Naive thymus-derived CD4-positive, alpha-beta T cell (primary cell): ENCODE measurements around the gene MPPED2. TPM values are rescaled to one million over a fixed set of nuclear protein-coding genes. Genes with fewer than 3 reads are reported as not detected.

ENCODE experiments used
- ATAC-seq: fragments of 150-1000 bp; cut with Tn5 transposase; 2 replicates; pipeline ENCODE4 v1.10.0; 2021; ENCODE audit warnings: mild to moderate bottlenecking, moderate library complexity
- CTCF ChIA-PET: fragments of 350-600 bp; sonication (Branson Sonifier 250); formaldehyde crosslinking; loops from one replicate; lab custom pipeline; 2021; ENCODE audit warnings: antibody characterized with exemption; lab: Charles Lee
- POLR2A ChIA-PET: fragments of 350-600 bp; sonication (Branson Sonifier 250); formaldehyde crosslinking; loops from one replicate; lab custom pipeline; 2021; ENCODE audit warnings: antibody characterized with exemption, inconsistent platforms; lab: Charles Lee
- DNase-seq, 9 donors: peaks; one replicate each; pipeline versions ENCODE4 v3.0.0 to v3.0.0-alpha.2; 2020 to 2022; ENCODE audit warnings: mixed read lengths in 1 of 9
- H3K27ac ChIP-seq: one replicate; pipeline ENCODE4 v1.7.0; 2013; ENCODE audit warnings: mild to moderate bottlenecking, low read depth, low read length, moderate library complexity
- H3K27me3 ChIP-seq, 2 donors: one replicate each; pipeline ENCODE4 v1.7.0; 2013; ENCODE audit warnings: low read length in 2 of 2, mild to moderate bottlenecking in 2 of 2, moderate library complexity in 2 of 2; ENCODE audit not compliant: control insufficient read depth in 2 of 2, insufficient read depth in 2 of 2
- H3K36me3 ChIP-seq, 3 experiments: 1 replicate in 2 of 3; 2 replicates in 1 of 3; pipeline ENCODE4 v1.7.0; 2013; ENCODE audit warnings: low read length in 3 of 3, mild to moderate bottlenecking in 3 of 3, moderate library complexity in 1 of 3; ENCODE audit not compliant: insufficient read depth in 3 of 3, control insufficient read depth in 2 of 3
- H3K4me1 ChIP-seq, 2 donors: one replicate each; pipeline ENCODE4 v1.7.0; 2013; ENCODE audit warnings: low read length in 2 of 2, mild to moderate bottlenecking in 2 of 2, moderate library complexity in 1 of 2; ENCODE audit not compliant: control insufficient read depth in 2 of 2, insufficient read depth in 2 of 2
- H3K4me3 ChIP-seq: 2 replicates; pipeline ENCODE4 v1.7.0; 2013; ENCODE audit warnings: mild to moderate bottlenecking, low read length
- H3K9me3 ChIP-seq, 3 experiments: 1 replicate in 2 of 3; 2 replicates in 1 of 3; pipeline ENCODE4 v1.7.0; 2013; ENCODE audit warnings: low read length in 3 of 3; ENCODE audit not compliant: control insufficient read depth in 2 of 3
- H3K27ac Mint-ChIP-seq, 9 donors: one replicate each; pipeline ENCODE4 v1.8.0; 2020 to 2022; ENCODE audit warnings: mixed read lengths in 9 of 9, mild to moderate bottlenecking in 8 of 9, moderate library complexity in 5 of 9, inconsistent platforms in 2 of 9
- H3K27me3 Mint-ChIP-seq, 5 donors: one replicate each; pipeline ENCODE4 v1.8.0; 2021 to 2022; ENCODE audit warnings: mixed read lengths in 5 of 5, mild to moderate bottlenecking in 1 of 5
- H3K36me3 Mint-ChIP-seq, 5 donors: one replicate each; pipeline ENCODE4 v1.8.0; 2020 to 2022; ENCODE audit warnings: mixed read lengths in 5 of 5, mild to moderate bottlenecking in 3 of 5, inconsistent platforms in 1 of 5
- H3K4me1 Mint-ChIP-seq, 7 donors: one replicate each; pipeline ENCODE4 v1.8.0; 2020 to 2022; ENCODE audit warnings: mixed read lengths in 7 of 7, mild to moderate bottlenecking in 3 of 7, inconsistent platforms in 1 of 7
- H3K4me3 Mint-ChIP-seq, 10 donors: one replicate each; pipeline ENCODE4 v1.8.0; 2020 to 2022; ENCODE audit warnings: mild to moderate bottlenecking in 10 of 10, mixed read lengths in 10 of 10, moderate library complexity in 6 of 10, inconsistent platforms in 2 of 10
- H3K9me3 Mint-ChIP-seq, 11 donors: one replicate each; pipeline ENCODE4 v1.8.0; 2020 to 2022; ENCODE audit warnings: mixed read lengths in 11 of 11, mild to moderate bottlenecking in 4 of 11, inconsistent platforms in 1 of 11, moderate library complexity in 1 of 11
- intact Hi-C, 2 donors: fragments of 100-400 bp; cut with micrococcal nuclease; formaldehyde crosslinking; loops; one replicate each; pipeline ENCODE4 v1.15.1; 2023
- polyA plus RNA-seq, 2 donors: library from polyadenylated mRNA; unstranded; fragments of 300-500 nt; fragmentation: Illumina TruSeq; gene quantifications; one replicate each; pipeline ENCODE4 v1.2.3, GENCODE V29; 2021
- total RNA-seq, 6 experiments: library from RNA in 5 of 6; stranded (reverse) in 5 of 6; gene quantifications; 1 replicate in 5 of 6; 2 replicates in 1 of 6; pipeline ENCODE4 v1.2.3 and lab custom pipeline; 2021 to 2026

Gene MPPED2
- total and polyA plus RNA-seq, 7 experiments from 2014 or later, result 0.09 to 3.5 (median 1.3) TPM; not detected in 2

GRCh38 chr11:30434901-30435300 lies 151.3 kb downstream of the MPPED2 start:
- Histone ChIP-seq H3K4me3 (no peak overlapping the region), H3K4me1 (no peaks in the 10 kb centered on the region), H3K27ac (no peak overlapping the region), H3K36me3 (no peaks in the 10 kb centered on the region), H3K9me3 (no peaks in the 10 kb centered on the region), H3K27me3 (no peaks in the 10 kb centered on the region)
- Mint-ChIP-seq H3K36me3 (no peaks in the 10 kb centered on the region), H3K9me3 (peaks cover 0 to 5% (median 0%) of the 10 kb centered on the region in 11 donors), H3K27me3 (peaks cover 0 to 12% (median 3%) of the 10 kb centered on the region in 5 donors), H3K4me3 (no peak overlapping the region), H3K27ac (no peak overlapping the region), H3K4me1 (peaks cover 0 to 4% (median 0%) of the 10 kb centered on the region in 7 donors)
- ATAC-seq (no peak), DNase-seq (no peak)
- POLR2A ChIA-PET, result no interaction called here
- intact Hi-C loops, result no loop called here
- CTCF ChIA-PET, result no interaction called here

DNA sequence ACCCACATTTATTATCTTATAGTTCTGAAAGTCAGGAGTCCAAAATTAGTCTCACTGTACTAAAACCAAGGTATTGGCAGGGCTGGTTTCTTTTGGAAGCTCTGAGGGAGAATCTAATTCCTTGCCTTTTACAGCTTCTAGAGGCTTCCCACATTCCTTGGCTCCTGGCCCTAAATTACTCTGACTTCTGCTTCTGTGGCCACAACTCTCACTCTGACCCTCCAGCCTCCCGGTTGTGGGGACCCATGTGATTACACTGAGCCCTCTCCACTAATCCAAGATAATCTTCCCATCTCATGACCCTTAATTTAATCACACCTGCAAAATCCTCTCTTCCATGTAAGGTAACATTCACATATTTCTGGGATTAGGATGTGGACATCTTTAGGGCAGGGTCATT lies 152.3 kb downstream of the MPPED2 start:
- Histone ChIP-seq H3K9me3 (no peaks in the 10 kb centered on the region), H3K27me3 (no peaks in the 10 kb centered on the region), H3K27ac (no peak overlapping the region), H3K36me3 (no peaks in the 10 kb centered on the region), H3K4me1 (no peaks in the 10 kb centered on the region), H3K4me3 (no peak overlapping the region)
- Mint-ChIP-seq H3K27ac (no peak overlapping the region), H3K4me1 (peaks cover 0 to 4% (median 0%) of the 10 kb centered on the region in 7 donors), H3K36me3 (no peaks in the 10 kb centered on the region), H3K9me3 (peaks cover 0 to 3% (median 0%) of the 10 kb centered on the region in 11 donors), H3K4me3 (no peak overlapping the region), H3K27me3 (peaks cover 0 to 12% (median 5%) of the 10 kb centered on the region in 5 donors)
- POLR2A ChIA-PET, result no interaction called here
- no peak for ATAC-seq
- intact Hi-C loops, result no loop called here
- no peak for DNase-seq
- CTCF ChIA-PET, result no interaction called here

GRCh38 chr11:30432716-30433115 lies 153.4 kb downstream of the MPPED2 start:
- H3K4me3 Mint-ChIP-seq, result no peak overlapping the region
- peaks cover 0 to 3% (median 0%) of the 10 kb centered on the region in 11 donors for H3K9me3 Mint-ChIP-seq
- intact Hi-C loops, result no loop called here
- Histone ChIP-seq H3K27me3 (no peaks in the 10 kb centered on the region), H3K9me3 (no peaks in the 10 kb centered on the region), H3K27ac (no peak overlapping the region), H3K4me3 (no peak overlapping the region), H3K36me3 (no peaks in the 10 kb centered on the region), H3K4me1 (no peaks in the 10 kb centered on the region)
- ATAC-seq (no peak), DNase-seq (no peak)
- H3K27ac Mint-ChIP-seq, result no peak overlapping the region
- H3K27me3 Mint-ChIP-seq, result peaks cover 0 to 7% (median 5%) of the 10 kb centered on the region in 5 donors
- POLR2A ChIA-PET, result no interaction called here
- H3K36me3 Mint-ChIP-seq, result no peaks in the 10 kb centered on the region
- CTCF ChIA-PET, result no interaction called here
- H3K4me1 Mint-ChIP-seq, result peaks cover 0 to 4% (median 0%) of the 10 kb centered on the region in 7 donors

DNA sequence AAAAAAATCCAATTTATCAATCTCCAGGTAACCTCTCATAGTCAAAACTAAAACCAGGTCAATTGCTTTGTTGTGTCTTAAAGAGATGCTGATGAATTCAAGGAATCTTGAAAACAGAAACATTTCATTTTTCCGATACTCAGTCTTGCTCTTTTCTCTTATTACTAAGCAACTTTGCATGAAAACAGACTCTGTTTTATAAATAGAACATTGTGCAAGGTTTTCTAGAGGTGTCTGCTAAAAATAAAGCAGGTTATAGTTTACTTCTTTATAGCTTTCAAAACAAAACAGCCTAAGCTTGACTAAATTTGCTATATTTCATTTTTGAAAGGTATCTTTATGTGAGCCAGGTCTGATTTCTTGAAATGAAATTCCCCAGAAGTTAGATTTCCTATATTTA lies 154.0 kb downstream of the MPPED2 start:
- ChIA-PET POLR2A (no interaction called here), CTCF (no interaction called here)
- Histone ChIP-seq H3K9me3 (no peaks in the 10 kb centered on the region), H3K4me1 (no peaks in the 10 kb centered on the region), H3K4me3 (no peak overlapping the region), H3K27me3 (no peaks in the 10 kb centered on the region), H3K36me3 (no peaks in the 10 kb centered on the region), H3K27ac (no peak overlapping the region)
- ATAC-seq (no peak), DNase-seq (no peak)
- intact Hi-C loops, result no loop called here
- peaks cover 0 to 4% (median 0%) of the 10 kb centered on the region in 7 donors for H3K4me1 Mint-ChIP-seq
- no peak overlapping the region for H3K27ac Mint-ChIP-seq
- H3K9me3 Mint-ChIP-seq, result peaks cover 0 to 3% (median 0%) of the 10 kb centered on the region in 11 donors
- no peaks in the 10 kb centered on the region for H3K36me3 Mint-ChIP-seq
- peaks cover 0 to 5% (median 5%) of the 10 kb centered on the region in 5 donors for H3K27me3 Mint-ChIP-seq
- H3K4me3 Mint-ChIP-seq, result no peak overlapping the region

DNA sequence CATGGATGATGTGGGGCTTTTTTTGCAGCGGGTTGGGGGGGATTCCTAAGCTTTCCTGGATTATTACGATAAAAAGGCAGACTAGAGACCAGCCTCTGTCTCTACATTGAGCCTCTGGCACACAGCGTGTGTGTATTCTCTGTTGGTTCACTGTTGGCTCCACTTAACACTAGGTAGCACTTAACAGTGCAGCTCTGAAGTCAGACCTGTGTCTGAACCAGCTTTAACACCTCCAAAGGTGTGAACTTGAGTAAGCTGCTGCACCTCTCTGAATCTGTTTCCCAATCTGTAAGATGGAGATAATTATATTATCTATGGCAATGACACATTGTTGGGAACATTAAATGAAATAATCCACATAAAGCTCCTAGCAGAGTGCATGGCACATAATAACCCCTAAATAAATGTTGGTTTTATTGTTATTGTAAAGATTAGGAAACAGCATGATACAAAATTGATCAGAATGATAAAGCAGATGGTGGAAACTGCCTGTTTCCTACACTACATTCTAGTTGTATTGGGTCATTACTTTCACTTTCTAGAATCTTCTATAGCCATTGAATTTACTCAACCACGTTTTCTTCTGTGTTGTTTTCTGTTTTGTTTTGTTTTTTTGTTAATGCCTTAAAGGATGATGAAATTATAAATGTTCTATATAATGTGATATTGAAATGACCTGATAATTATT lies 154.9 kb downstream of the MPPED2 start:
- H3K27me3 ChIP-seq, result no peaks in the 10 kb centered on the region
- Mint-ChIP-seq H3K4me1 (peaks cover 0 to 4% (median 0%) of the 10 kb centered on the region in 7 donors), H3K27me3 (peaks cover 0 to 11% (median 5%) of the 10 kb centered on the region in 5 donors), H3K36me3 (no peaks in the 10 kb centered on the region), H3K4me3 (no peak overlapping the region), H3K27ac (no peak overlapping the region), H3K9me3 (peaks cover 0 to 3% (median 0%) of the 10 kb centered on the region in 11 donors)
- ATAC-seq, result peak; percentile 31
- no peaks in the 10 kb centered on the region for H3K9me3 ChIP-seq
- no peaks in the 10 kb centered on the region for H3K4me1 ChIP-seq
- H3K36me3 ChIP-seq, result no peaks in the 10 kb centered on the region
- ChIA-PET POLR2A (no interaction called here), CTCF (no interaction called here)
- no peak for DNase-seq
- H3K27ac ChIP-seq, result no peak overlapping the region
- intact Hi-C loops, result no loop called here
- no peak overlapping the region for H3K4me3 ChIP-seq

DNA sequence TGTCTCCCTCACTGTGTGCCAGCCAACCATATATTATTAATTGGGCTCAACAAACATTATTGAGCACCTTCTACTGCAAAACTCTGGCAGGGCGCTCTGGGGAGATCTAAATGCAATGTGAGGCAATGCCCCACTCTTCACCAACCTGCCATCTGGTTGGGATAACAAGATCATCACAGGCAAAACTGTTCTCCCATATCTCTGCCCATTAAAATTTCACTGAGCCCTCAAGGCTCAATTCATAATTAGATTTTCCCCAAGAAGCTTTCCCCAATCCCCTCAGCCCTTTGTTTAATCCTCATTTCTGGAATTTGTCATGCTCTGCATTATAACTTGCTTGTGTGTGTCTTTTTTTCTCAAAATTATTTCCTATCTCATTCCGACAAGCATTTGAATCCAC lies 156.6 kb downstream of the MPPED2 start:
- Mint-ChIP-seq H3K9me3 (peaks cover 0 to 3% (median 0%) of the 10 kb centered on the region in 11 donors), H3K4me1 (peaks cover 0 to 4% (median 0%) of the 10 kb centered on the region in 7 donors), H3K27ac (no peak overlapping the region), H3K36me3 (no peaks in the 10 kb centered on the region), H3K4me3 (no peak overlapping the region), H3K27me3 (peaks cover 0 to 18% (median 5%) of the 10 kb centered on the region in 5 donors)
- POLR2A ChIA-PET, result no interaction called here
- H3K27me3 ChIP-seq, result no peaks in the 10 kb centered on the region
- CTCF ChIA-PET, result no interaction called here
- no peaks in the 10 kb centered on the region for H3K9me3 ChIP-seq
- intact Hi-C loops, result no loop called here
- no peaks in the 10 kb centered on the region for H3K36me3 ChIP-seq
- H3K27ac ChIP-seq, result no peak overlapping the region
- no peaks in the 10 kb centered on the region for H3K4me1 ChIP-seq
- DNase-seq (no peak), ATAC-seq (no peak)
- no peak overlapping the region for H3K4me3 ChIP-seq

- Mint-ChIP-seq H3K9me3 (no peaks in the 10 kb centered on the region), H3K27ac (no peak overlapping the region), H3K4me1 (peaks cover 0 to 4% (median 0%) of the 10 kb centered on the region in 7 donors), H3K27me3 (peaks cover 0 to 17% (median 5%) of the 10 kb centered on the region in 5 donors), H3K4me3 (no peak overlapping the region), H3K36me3 (no peaks in the 10 kb centered on the region)
- Histone ChIP-seq H3K27ac (no peak overlapping the region), H3K9me3 (no peaks in the 10 kb centered on the region), H3K4me1 (no peaks in the 10 kb centered on the region), H3K27me3 (no peaks in the 10 kb centered on the region), H3K4me3 (no peak overlapping the region), H3K36me3 (no peaks in the 10 kb centered on the region)
- CTCF ChIA-PET, result no interaction called here
- intact Hi-C loops, result no loop called here
- DNase-seq, result no peak
- POLR2A ChIA-PET, result no interaction called here
- no peak for ATAC-seq
Observed at GRCh38 chr11:30426781-30427180, 159.4 kb downstream of the MPPED2 start.
